ENCODE results near the gene TRIM17. TPM values are rescaled to one million over a fixed set of nuclear protein-coding genes. Genes with fewer than 3 reads are reported as not detected.

TRIM17 gene
- polyA plus RNA-seq, 5 donors: 2.3 to 3.9 (median 3.0) TPM

DNA sequence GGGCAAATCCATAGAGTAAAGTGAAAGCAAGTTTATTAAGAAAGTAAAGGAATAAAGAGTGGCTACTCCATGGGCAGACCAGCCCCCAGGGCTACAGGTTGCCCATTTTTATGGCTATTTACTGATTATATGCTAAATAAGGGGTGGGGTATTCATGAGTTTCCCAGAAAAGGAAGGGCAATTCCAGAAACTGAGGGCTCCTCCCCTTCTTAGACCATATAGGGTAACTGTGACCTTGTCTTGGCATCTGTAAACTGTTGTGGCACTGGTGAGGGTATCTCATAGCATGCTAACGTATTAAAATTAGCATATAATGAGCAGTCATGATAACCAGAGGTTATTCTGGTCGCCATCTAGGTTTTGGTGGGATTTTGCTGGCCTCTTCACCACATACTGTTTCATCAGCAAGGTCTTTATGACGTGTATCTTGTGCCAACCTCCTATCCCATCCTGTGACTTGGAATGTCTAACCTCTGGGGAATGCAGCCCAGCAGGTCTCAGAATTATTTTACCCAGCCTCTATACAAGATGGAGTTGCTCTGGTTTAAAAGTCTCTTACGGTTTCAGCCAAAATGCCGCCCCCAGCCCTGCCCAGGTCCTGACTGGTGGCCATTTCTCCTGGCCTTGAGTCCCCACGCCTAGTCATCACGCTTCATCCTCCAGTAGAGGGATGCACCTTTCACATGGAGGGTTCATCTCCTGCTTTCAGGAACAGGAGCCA is 982 bp upstream of the TRIM17 start:
- no peak for DNase-seq

DNA sequence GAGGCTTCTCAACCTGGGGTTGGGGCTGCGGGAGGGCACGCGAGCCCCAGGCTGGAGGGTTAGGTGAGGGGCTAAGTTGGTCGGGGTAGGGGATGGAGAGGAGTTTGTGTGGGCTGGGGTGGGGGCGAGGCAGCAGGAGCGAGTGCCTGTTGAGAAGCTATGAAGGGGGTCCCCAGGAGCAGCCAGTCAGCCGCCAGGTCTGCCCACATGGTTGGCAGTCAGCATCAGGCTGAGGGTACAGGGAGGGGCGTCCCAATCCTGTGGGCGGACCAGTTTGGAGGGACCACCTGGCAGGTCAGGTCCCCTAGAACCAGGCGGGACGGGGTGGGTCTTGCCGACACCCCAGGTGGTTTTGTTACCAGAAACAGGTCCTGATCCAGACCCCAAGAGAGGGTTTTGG is 400 bp upstream of the TRIM17 start:
- DNase-seq: no peak

GRCh38 chr1:228415853-228416216 is 826 bp downstream of the TRIM17 start:
- DNase-seq: no peak

DNA sequence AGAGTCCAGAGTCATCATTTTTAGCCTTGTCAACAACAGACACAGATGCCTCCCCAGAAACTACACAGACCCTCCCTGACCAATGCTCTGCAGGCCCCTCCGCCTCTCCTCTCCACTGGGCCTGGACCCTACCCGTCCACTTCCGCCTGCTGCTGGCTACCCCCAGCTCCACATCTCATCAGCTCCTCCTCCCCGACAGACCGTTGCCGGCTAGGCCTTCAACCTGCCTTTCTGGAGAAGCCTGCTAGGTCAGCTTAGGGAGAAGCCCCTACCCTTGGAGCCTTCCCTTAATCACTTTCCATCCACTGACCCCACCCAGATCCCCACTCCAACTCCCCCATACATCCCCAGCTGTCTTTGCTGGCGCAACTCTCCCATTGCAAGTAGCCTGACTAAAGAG is 1.4 kb downstream of the TRIM17 start:
- DNase-seq: no peak

- DNase-seq: no peak
Observed at GRCh38 chr1:228414511-228415211, 2.0 kb downstream of the TRIM17 start.

DNA sequence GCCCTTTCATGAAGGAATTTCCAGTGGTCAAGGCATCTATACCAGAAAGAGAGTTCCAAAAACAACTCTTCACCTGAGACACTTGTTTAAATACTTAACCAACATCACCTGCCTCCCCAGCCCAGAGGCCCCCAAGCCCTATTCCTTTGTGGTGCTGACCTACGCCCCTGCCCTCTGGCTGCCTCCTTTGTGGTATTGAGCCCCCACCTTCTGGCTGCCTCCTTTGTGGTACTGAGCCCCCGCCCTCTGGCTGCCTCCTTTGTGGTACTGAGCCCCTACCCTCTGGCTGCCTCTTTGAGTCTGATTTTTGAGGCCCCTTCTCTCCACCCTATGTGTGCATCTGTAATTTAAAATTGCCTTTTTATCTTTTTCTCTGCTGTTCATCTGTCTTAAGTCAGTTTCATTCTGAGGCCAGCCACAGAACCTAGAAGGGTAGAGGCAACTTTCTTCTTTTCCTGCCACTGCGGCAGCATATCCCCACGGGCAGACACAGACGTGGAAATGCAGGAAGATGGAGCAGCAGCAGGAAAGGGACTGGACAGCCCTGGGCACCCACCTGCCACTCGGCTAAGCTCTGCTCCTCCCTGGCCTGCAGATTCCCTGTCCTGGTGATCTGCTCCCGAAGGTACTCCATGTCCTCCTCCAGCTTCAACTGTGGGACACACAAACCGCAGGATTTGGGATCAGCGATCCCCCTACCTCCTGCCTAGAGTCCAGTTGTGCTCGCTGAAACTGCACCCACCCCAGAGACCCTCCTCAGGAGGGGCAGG is 3.2 kb downstream of the TRIM17 start:
- no peak for DNase-seq

DNA sequence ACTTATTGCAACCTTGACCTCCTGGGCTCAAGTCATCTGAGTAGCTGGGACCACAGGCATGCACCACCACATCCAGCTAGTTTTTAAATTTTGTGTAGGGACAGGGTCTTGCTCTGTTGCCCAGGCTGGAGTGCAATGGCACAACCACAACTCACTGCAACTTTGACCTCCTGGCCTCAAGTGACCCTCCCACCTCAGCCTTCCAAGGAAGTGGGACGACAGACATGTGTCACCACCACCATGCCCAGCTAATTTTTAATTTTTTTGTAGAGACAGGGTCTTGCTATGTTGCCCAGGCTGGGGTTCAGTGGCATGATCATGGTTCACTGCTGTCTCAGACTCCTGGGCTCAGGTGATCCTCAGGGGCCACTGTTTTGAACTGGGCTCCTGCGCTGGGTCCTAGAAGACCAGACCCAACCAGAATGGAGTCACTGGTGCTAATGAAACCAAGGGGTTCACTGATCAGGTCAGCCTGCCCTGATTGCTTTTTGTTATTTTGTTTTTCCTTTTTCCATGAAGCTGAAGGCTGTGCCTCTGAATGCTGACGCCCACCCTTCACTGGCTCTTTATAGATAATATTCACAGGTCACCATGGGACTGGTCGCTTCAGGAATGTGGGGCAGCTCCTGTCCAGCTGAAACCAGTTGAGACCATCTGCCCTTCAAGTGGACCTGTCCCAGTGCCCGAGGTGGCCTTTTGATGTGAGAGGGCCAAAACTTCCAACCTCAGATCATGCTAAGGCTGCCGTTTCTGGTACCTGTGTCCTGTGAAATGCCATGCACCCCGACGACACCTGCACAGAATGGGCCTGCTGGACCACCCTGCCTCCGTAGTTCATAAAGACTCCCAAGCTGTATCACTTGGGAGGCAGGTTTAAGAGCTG is 4.9 kb downstream of the TRIM17 start:
- DNase-seq: no peak

- DNase-seq: no peak
Observed at GRCh38 chr1:228411121-228411520, 5.5 kb downstream of the TRIM17 start.

- DNase-seq: no peak
Observed at GRCh38 chr1:228410671-228411070, 6.0 kb downstream of the TRIM17 start.

DNA sequence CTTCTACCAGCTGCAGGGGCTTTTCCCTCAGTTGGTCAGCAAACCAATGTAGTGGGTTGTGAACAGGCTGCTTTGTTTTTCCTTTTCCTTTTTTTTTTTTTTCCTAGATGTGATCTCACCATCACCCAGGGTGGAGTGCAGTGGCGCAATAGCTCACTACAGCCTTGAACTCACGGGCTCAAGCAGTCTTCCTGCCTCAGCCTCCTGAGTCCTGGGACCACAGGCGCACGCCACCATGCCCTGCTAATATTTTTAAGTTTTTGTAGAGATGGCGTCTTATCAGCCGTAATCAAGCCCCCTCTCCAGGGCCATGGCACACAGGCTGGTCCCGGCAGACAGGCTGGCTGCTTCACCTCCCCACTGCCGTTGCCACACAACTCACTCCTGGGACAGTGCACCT is 6.6 kb downstream of the TRIM17 start:
- no peak for DNase-seq

DNA sequence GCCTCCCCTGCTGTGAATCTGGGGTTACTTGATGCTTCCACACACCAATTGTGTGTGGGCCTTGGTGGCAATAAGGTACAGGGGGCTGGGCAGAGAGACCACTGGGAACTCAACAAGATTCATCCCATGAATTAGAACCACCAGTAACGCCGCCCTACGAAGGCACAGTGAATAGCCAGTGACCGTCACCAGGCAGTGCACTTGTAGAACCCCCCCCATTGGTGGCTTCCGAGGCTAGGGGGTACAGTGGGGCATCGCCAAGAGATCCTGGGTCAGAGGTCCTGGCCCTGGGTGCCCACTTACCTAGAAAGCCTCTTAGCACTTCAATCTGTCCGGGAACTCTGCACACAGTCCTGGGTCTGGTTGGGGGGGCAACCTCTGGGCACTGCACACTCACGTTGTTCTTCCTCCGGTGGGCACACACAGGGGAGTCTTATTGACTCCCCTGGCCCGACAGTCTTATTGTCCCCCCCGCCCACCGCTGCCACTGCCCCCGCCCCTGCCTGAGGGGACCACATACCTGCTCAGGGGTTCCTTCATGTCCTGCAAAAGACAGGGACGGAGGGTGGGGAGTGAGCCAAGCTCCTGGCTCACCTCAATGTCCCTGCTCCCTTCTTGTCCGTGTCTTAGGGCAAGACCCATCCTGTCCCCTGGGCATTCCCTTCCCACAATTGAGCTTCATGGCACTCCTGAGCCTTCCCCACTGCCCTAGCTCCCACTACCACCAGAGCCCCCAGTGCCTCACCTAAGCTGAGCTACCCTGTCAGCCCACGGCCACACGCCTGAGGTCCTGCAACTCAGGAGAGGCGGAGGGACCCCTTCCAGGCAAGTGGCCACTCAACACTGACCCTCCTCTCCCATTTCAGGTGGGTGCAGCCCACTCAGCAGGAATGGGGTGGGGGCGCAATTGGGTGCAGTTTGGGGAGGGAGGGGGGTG is 7.5 kb downstream of the TRIM17 start:
- no peak for DNase-seq

- no peak for DNase-seq
Observed at GRCh38 chr1:228408041-228408868, 8.4 kb downstream of the TRIM17 start.

DNA sequence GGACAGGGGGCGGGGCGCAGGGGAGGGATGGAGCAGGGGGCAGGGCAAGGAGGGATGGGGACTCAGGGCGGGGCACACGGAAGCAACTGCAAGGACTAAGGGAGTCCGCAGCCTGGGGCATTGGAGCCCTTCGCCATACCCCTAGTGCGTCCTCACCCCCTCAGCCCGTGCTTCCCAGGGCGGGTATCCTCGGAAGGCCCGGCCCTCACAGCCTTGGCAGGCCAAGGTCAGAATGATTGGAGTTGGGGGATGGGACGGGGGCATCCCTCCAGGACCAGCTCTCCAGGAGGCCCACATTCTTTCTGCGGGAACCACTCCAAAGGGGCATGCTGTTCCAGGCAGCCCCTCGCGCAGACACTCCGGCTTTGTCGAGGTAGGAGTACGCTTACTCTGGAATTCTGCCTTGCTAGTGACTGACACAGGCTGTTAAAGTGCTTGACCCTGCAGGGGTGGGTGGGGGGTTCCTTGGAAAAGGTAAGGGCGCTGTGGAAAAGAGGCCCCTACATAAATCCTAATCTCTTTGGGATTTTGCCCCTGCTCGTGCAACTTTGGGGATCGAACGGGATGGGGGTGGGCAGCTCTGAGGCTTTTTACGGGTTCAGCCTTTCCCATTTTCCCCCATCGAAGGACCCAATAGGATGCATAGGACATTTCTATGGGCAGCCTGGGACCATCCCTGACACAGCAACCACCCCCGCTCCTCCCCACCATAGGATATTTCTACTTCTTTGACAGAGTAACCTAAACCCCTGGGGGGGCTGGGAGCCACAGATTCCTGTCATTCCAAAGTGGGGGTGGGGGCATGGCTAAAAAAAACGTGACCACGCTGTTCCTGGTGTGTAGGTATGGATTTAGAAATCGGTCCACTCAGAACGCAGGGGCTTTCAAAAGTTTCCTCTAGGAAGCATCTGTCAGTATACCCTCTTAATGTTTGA is 9.3 kb downstream of the TRIM17 start:
- DNase-seq: no peak

GRCh38 chr1:228405979-228406228 is 10.8 kb downstream of the TRIM17 start:
- no peak for DNase-seq

GRCh38 chr1:228405200-228405978 is 11.3 kb downstream of the TRIM17 start:
- no peak for DNase-seq

DNA sequence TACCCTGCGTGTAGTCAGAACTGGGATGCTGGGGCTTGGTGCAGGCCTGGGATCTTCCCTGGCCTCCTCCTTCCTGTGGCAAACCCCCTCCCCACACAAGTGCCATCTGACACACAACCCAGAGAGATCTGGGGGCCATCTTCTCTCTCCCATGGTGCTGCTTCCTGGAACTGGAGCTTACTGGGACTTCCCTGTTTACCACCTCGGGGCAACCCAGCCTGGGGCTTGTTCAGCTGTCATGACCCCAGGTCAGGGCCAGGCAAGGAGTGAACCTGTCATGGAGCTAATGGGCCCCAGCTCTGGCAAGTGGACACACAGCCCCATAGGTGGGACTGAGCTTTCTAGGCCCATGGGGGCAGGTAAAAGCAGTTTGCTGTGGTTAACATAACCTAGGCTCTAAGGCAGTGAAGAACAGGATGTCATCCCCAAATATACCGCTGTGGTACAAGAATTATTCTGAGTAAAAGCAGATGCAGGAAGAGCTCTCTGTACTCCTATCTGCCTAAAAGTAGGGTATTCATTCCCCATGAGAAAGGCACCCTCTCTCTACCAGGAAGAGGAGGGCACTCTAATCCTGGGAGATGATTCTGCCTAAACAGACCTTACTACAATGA is 12.4 kb downstream of the TRIM17 start:
- DNase-seq: no peak

- DNase-seq: no peak
Observed at GRCh38 chr1:228403231-228403631, 13.4 kb downstream of the TRIM17 start.

DNA sequence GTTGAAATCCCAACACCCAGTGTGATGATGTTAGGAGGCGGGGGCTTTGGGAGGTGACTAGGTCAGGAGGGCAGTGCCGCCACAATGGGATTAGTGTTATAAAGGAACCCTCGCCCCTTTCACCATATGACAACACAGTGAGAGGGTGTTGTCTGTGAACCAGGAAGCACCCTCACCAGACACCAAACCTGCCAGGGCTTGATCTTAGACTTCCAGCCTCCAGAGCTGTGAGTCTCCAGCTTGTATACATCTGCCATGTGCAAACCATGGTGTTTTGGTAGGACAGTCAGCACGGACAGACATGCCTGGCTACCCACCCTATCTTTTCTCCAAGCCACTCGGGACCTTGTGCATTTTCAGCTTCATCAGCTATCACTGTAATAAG is 14.0 kb downstream of the TRIM17 start:
- no peak for DNase-seq
